Activated T-cell treated with anti-CD3 and anti-CD28 coated beads, Interleukin-2, amount 50 U/mL, for 1 hour (primary cell): ENCODE measurements around the gene GPBP1.
"Not testable (repeated sequence)": the region's sequence is repeated elsewhere in the genome, so short reads cannot be mapped to it uniquely, and the experiment has no call there.

Source experiments
- DNase-seq: peaks from one replicate; pipeline ENCODE4 v3.0.0-alpha.2; 2020

Gene GPBP1

GRCh38 chr5:57211039-57211438 is 37.2 kb downstream of the GPBP1 start:
- DNase-seq, result no peak

GRCh38 chr5:57215629-57216195 is 41.9 kb downstream of the GPBP1 start:
- DNase-seq, result no peak

GRCh38 chr5:57216714-57217113 is 42.9 kb downstream of the GPBP1 start:
- no peak for DNase-seq

GRCh38 chr5:57219386-57219785 is 45.5 kb downstream of the GPBP1 start:
- no peak for DNase-seq

GRCh38 chr5:57221049-57221568 is 47.2 kb downstream of the GPBP1 start:
- no peak for DNase-seq

- DNase-seq, result no peak
Measured at GRCh38 chr5:57225553-57225952, 51.7 kb downstream of the GPBP1 start.

GRCh38 chr5:57229313-57229712 is 55.5 kb downstream of the GPBP1 start:
- no peak for DNase-seq

GRCh38 chr5:57231607-57232006 is 57.7 kb downstream of the GPBP1 start:
- DNase-seq, result no peak

GRCh38 chr5:57232293-57233033 is 58.6 kb downstream of the GPBP1 start:
- no peak for DNase-seq

GRCh38 chr5:57243286-57244137 is 69.7 kb downstream of the GPBP1 start:
- no peak for DNase-seq

- no peak for DNase-seq
Measured at GRCh38 chr5:57244331-57244730, 70.5 kb downstream of the GPBP1 start.

- no peak for DNase-seq
Measured at GRCh38 chr5:57246426-57246825, 72.6 kb downstream of the GPBP1 start.

GRCh38 chr5:57247765-57248164 is 73.9 kb downstream of the GPBP1 start:
- DNase-seq, result no peak

GRCh38 chr5:57249265-57249874 is 75.5 kb downstream of the GPBP1 start:
- no peak for DNase-seq

- no peak for DNase-seq
Measured at GRCh38 chr5:57258052-57258451, 84.2 kb downstream of the GPBP1 start.

- no peak for DNase-seq
Measured at GRCh38 chr5:57258943-57259342, 85.1 kb downstream of the GPBP1 start.

- DNase-seq, result no peak
Measured at GRCh38 chr5:57259704-57260103, 85.8 kb downstream of the GPBP1 start.

- DNase-seq, result no peak
Measured at GRCh38 chr5:57262541-57262940, 88.7 kb downstream of the GPBP1 start.

- no peak for DNase-seq
Measured at GRCh38 chr5:57267805-57268204, 93.9 kb downstream of the GPBP1 start.

GRCh38 chr5:57276353-57276752 is 102.5 kb downstream of the GPBP1 start:
- no peak for DNase-seq

GRCh38 chr5:57277085-57277484 is 103.2 kb downstream of the GPBP1 start:
- DNase-seq, result no peak

GRCh38 chr5:57280853-57281252 is 107.0 kb downstream of the GPBP1 start:
- DNase-seq, result no peak

GRCh38 chr5:57285084-57285483 is 111.2 kb downstream of the GPBP1 start:
- DNase-seq, result not testable (repeated sequence)
